GM19240 (cell line): Measurements from ENCODE around the gene VGLL4.

Experiments
- DNase-seq: peaks from one replicate; pipeline ENCODE4 v3.0.0; 2011; ENCODE audit warnings: low spot score; ENCODE audit not compliant: insufficient read length

VGLL4 gene

DNA sequence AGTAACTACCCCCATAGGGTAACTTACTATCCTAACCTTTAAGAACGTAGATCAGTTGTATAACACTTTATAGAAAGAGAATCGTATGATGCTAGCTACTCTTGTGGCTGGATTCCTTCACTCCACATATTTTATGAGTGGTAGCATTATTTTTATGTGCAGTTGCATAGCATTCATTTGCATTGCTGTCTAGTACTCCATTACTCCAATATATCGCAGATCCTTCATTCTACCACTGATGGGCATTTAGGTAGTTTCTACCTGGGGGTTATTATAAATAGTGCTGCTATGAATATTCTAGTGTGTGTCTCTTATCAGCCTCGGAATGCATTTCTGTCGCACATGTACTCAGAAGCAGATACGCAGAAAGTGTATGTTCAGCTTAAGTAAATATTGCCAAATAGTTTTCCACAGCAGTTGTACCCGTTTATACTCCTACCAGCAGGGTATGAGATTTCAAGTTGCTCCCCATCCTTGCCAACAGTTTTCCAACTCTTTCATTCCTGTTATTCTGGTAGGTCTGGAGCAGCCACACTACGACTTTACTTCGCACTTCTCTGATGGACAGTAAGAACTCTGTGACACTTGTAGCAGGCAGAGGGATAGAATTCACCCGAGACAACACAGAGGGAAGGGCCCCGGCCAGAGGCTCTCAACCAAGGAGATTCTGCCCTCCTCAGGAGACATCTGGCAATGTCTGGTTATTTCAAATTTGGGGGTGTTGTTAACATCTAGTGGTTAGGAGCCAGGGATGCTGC, 9.8 kb upstream of the VGLL4 start:
- DNase-seq = no peak

DNA sequence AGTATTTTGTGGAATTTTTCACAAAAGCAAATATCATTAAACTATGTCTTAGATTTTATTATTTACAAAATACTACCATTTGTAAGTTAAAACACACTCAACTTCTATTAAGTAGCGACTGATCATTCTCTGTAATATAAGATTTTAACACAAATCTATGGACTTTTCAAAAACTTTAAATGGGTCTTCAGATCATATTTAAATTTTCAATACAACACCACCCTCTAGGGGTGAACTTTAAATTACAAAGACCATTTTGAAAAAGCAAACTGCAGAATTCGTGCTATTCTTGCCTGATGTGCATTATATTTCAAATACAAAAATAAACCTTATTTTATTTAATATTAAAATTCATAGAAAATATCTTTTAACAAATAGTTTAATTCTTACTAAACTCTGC, 8.2 kb upstream of the VGLL4 start:
- DNase-seq = no peak

DNA sequence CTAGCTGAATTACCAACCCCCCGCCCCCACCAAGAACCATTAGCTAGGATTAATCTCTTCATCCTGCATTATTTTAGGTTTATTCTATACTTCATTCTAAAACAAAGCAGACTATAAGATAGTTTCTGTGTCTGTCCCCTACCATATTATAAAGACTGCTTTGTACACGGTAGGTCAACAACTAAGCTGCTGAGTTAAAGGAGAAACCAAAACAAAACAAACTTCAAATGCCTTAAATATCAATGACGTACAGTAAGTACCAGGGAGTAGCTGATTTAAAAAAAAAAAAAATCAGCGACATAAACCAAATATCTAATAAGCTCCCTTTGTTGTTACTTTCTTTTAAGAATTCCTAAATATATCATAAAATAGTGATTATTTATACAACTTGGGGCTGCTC, 7.8 kb upstream of the VGLL4 start:
- no peak for DNase-seq

DNA sequence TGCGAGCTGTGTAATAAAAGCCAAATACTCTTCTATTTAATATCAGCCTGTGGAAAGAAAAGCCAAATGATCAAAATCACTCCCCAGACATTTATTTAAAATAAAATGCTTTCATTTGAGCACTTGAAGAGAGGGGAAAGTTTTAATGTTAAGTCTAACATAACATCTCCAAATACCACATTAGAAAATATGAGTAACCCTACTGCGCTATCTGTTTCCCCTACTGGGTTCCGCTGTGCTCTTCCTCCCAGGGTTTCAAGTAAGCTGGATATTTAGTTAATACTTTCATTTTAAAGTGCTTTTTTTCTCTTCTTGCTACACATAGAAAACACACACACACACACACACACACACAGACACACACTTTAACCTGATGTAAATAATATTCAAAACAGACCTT, 6.7 kb upstream of the VGLL4 start:
- no peak for DNase-seq

DNA sequence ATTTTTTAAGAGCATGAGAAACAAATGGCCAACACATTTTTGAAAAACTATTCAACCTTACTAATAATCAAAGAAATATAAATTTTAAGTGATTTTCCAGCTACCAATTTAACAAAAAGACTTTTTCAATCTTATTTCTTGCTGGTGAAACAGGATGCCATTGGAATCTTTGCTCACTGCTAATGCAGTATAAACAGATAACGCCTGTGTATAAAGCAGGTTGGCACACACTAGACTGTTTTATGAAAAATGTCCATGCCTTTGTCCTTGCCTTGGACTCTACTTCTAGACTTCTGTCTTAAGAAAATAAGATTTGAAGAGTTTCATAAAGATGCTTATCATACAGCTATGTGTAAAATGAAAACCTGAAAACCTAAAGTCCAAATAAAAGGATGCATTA, 5.0 kb upstream of the VGLL4 start:
- DNase-seq = no peak

DNA sequence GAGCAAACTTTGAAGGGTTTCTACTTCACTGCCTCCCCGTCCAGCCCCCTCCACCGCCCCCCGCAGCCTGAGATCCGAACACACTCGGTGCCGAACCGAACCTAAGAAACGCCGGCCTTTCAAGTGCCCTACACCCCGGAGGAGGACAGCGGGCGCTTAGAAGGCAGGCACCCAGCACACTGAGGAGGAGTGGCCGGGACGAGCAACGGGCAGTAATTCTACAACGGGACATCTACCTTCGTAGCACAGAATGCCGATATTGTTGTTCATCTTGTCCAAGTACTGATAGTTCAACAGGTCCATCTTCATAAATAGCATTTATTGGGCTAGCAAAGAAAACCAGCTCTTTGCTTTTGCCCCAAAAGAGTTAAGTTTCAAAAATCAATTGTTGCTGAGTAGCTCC, 513 bp downstream of the VGLL4 start:
- no peak for DNase-seq

DNA sequence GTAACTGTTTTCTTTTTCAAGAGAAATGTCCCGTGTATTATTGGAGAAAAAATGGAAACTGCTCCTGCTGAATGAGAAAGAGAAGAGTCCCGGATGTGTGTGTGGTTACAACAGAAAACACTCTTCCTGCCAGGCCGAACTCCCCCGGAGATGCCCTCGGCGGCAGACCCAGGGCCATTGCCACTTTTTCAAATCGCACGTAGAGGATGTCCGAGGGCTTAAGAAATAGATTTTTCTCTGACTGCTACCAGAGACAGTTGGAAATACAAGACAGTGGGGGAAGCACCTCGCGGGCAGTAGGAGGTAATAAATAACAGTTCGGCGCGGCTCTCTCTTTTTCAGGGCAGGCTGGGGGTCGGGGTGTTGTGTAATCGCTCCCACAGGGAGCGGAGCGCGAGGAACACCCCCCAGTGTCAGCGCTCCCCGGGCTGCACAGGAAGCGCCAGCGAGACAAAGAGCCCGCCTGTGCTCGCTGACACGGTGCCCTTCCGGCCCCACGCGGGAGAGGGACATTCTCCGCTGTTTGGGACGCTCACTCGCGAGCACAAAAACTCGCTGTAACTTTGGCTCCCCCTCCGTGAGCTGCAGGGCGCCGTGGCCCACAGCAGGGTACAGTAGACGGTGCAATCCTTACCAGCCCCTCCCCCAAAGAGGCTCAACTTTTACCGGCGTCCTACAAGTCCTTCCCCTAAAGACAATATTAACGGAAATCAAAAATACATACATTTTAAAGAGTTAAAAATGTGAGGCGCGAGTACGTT, 1.1 kb downstream of the VGLL4 start:
- peak; percentile 34 for DNase-seq

DNA sequence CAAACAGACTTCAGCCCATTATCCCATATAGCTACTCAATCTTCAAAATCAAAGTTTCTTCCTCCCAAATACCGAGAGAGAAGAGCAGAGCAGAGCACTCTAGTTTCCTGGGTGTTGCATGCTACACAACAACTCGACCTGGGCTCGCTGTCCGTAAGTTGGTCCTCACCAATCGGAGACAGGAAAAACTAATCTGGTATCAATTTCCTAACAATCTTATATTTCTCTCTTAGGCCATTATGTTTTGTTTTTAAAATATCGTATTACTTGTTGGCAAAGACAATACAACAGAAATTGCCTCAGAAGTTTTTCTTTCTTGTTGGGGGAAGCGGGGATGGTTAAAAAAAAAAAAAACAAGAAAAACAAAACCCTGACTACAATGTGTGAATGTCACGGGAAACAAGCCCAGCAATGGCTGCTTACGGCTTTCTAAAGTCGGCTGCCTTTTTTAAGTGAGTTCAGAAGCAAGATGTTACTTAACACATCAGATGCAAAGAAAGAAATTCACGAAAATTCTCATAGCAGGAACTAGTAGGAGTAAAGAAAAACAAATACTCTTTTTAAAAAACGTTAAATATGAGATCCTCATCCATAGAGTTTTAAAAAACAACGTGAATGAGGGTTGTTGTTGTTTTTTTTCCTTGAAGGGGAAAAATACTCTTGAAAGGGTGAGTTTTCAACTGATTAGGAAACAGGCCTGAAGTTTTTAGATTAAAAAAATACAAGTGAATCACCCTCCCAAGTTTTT, 1.9 kb downstream of the VGLL4 start:
- DNase-seq = no peak

DNA sequence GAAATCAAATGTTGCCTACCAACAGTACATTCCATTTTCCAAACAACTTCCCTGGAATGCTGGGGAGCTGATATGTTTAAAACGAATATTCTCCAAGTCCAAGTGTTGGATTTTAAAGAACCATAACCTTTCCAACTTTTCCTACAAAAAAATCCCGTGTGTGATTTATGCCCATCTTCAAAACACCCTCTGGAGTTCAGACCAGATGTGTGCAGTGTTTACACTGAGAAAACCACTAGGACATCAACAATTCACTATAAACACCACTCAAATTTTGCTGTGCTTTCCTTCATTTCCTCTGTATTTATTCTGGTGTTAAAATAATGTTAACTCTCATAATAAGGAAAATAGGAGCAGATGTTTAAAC, 2.4 kb downstream of the VGLL4 start:
- DNase-seq = no peak

DNA sequence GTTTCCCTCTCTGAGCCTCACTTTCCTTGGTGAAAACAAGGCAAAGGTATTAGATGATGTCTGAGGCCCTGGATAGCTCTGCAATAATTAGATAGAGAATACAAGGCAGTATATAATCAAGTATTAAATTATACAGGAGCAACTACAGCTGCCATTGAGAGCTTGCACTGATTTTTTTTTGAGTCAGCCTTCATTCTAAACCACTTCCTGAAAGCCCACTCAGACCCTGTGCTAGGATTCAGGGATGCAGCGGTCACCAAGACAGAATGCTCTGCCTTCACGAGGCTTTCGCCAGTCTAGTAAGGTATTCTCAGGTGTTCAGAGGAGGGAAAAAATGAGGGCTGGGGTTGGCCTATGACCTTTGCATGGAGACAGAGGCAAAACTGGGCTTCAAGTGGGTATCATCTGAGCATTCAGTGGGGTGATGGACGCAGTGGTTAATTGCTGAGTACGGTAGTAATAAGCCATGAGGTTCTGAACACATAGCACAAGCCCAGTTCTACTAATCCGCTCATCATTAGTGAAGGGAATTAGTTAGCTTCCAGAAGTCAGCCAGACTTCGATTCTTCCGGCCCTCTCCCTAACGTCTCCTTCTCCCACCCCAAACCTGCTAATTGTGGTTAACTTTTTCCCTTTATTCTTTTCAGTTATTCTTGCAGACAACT, 3.6 kb downstream of the VGLL4 start:
- no peak for DNase-seq

DNA sequence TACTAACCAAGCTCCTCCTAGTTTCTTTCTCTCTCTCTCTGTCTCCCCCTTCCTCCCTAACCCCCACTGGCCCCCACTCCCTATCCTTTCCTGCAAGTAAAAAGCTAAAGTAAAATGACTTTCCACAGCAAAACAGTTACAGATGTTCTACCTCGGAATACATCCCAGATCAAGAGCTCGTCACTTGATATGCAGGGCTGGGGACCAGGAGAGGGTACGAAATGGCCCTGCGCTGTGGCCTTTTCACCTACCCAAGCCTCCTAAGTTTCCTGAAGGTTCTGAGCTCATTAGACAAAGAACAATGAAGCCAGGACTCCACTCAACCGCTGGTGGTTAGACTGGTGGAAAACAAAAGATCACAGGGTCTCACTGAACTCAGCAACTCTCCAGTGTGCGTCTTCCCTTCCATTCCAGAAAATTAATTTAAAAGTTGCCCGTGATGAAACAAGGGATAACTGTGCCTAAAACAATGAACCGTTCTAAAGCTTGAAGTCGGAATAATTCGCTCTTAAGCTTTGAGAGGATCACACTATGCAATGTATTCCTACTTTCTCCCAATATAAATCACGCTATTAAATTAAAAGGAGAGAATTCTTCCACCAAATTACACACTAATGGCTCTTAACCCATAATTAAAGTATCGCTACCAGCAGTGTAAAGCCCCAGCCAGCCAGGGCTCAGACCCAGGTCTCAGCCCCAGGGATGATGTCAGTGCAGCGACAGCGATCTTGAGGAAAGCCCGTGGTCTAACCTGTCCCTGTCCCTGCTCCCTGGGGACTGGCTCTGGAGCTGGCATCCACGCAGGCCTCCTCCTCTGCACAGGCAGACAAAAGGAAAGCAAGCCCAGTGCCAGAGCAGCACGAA, 5.0 kb downstream of the VGLL4 start:
- no peak for DNase-seq

DNA sequence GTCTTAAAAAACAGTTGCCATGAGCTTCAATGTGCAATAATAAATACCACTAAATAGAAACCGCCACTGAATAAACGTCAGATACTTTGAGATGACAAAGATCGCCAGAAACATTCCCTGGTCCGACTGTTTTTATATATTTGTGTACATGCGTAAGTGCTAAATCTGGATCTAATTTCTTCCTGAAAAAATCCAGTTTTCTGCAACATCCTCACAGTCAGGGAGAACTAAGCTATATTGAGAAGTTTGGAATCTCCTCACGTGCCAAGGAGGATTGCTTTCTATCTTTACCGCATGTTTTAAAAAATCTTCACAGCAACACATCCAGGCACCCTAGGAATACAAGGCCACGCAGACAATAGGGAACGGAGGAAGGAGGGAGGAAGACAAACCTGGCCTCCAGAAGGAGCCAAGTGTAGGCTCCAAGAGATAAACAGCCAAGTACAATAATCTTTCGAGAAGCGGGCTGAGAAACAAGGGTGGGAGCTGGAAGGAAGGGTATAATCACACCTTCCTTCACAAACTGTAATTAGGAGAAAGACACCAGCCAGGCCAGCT, 5.7 kb downstream of the VGLL4 start:
- no peak for DNase-seq

DNA sequence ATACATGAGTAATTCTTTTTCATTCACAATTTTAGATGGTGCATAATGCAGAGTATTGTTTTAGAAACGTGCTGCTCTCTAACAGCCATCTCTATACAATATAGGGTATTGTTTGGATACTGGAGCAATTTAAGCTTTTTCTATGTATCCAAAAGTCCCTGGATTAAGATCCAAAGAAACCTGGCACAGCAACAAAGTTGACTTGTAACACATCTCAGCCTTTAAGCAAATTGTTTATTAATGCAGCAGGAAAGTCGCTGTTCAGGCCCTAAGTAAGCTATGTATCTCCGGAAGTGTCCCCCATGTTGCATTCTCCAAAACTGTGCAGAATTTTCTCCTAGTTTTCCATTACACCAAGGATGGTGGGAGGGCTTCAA, 7.3 kb downstream of the VGLL4 start:
- DNase-seq = no peak

DNA sequence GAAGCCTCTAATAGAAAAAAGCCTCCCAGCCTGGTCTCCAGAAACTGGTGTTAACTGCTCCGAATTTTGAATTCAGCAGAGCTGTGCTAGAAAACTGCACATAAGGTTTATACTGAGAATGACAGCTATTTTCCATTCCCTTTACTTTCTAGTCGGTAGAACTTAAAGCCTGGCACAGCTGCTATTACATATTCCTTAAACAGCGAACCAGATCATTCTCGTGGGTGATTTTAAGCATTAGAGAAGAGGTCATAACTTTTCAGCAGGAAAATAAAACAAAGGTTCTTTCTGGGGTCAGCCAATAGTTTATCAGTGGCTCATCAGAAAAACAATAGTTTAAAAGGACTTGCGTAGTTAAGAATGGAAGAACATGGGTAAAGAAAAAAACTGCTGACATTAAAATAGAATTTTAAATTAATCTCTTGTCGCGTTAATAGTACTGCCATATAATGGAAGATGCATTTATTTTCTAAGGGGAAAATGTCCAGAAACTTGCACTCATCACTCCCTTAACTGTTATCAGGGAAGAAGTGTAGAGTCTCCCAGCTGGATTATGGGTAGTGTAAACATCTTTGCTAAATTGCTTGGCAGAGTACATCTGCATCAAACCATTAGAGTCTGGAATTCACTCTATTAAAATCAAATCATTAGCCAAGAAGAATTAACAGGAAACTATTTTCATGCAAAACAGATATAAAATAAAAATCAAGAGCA, 7.9 kb downstream of the VGLL4 start:
- no peak for DNase-seq

DNA sequence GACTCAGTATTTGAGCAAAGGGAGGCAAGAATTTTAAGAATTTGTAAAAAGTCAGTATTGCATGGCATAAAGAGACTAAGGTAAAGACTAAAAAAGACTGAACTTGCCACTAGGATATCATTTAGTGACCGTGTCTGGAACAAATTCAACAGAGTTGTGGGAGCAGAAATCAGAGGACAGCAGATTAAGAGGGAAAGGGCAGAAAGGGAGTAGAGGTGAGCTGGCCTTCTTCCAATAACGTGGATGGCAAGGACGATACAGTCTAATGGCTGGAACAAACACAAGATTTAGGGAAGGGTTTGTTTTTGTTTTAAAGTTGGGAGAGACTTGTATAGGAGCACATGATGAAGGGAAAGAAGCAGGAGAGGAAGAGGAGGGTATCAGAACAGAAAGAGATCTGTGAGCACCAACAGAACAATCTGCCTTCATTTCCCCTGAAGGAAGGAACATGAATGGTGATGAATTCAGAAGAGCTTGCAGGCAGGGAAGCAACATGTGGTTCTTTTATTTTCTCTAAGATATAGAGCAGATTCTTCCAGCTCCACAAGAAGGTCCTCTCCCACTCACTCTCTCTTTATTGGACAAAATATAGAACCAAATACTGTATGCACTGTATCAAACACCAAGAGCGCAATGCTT, 8.6 kb downstream of the VGLL4 start:
- DNase-seq = no peak

DNA sequence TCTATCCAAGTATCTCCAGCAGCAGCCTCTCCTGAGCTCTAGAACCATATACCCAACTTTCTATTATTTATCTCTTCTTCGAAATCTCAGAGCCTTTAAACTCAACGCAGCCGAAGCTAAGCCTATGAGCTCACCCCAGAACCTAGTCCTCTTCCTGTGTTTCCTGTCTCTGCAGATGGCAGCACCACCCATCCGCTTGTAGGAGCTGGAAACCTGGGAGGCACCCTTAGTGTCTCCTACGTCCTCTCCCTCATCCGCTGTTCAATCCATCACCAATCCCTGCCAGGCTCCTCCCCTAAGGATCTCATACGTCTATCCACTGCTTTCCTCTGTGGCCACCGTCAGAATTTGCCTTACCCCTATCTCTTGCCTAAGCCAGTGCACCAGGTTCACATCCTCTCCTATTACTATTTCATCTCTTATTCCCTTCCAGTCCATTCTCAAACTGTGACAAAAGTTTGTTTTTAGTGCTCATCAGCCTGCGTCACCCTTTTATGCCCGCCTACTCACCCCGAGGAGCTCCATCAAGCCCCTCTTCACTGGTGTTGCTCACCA, 9.6 kb downstream of the VGLL4 start:
- DNase-seq = no peak

DNA sequence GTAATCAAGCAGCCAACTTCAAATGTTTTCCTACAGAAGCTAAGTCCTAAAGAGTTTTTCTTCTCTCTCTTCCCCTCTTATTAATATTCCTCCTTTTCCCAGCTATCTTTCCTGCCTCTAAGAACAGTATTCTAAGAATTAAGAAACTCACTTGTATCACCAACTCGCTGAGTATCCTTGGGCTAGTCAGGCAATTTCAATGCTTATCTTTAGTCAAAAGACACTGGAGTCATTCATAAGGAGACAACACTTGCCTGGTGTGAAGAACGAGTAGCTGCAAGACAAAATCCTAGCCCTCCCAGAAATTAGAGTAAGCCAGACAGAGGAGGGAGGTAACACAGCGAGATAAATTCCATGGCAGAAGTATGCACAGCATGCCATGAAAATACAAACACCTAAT, 10.7 kb downstream of the VGLL4 start:
- DNase-seq = no peak

DNA sequence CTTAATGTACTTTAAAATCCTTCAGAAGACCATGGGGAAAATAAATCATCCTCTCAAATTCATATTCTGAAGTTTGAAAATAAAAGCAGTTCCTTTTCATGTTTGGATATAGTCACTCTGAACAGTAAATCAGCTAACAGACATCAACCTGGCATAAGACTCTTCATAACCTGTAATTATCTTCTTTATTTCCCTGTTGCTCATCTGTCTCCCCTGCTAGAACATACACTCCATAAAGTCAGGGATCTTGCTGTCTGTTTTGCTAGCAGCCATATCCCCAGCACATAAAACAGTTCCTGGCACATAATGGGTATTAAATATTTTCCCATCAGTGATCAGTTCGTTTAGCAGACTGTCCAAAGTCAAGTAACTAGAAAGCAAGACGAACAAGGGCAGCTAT, 11.2 kb downstream of the VGLL4 start:
- no peak for DNase-seq

DNA sequence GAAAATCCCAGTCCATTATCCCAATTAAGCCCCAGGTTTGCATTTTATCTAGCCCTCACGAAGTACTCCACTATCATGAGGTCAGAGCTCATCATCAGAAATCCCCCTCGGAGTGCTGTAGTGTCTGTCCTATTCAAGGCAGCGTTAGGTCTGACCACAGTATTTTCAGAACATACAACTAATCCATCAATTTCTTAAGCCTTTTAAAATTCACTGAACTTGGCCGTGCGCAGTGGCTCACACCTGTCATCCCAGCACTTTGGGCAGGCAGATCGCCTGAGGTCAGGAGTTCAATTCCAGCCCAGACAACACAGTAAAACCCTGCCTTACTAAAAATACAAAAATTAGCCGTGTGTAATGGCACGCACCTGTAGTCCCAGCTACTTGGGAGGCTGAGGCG, 11.9 kb downstream of the VGLL4 start:
- no peak for DNase-seq
